ENCODE results near the gene C19orf53. TPM values are rescaled to one million over a fixed set of nuclear protein-coding genes. Genes with fewer than 3 reads are reported as not detected.

C19orf53 gene
- polyA plus RNA-seq (ENCODE audit: low read depth in 6 of 6) = 100 to 1,000 TPM; 152 to 189 (median 170) TPM

- peaks cover 0 to 7% of the 10 kb centered on the region in 2 donors for H3K36me3 Mint-ChIP-seq
- ATAC-seq (ENCODE audit: low read depth in 2 of 2) = peak; percentile 99 to 100
- peak within 1 kb of the TSS; percentile 88 to 100 (median 99) for H3K4me3 Mint-ChIP-seq
- H3K9me3 Mint-ChIP-seq = no peaks in the 10 kb centered on the region
- peaks cover 26 to 34% (median 30%) of the 10 kb centered on the region in 3 donors for H3K4me1 Mint-ChIP-seq
- peak; percentile 84 for DNase-seq
- no peaks in the 10 kb centered on the region for H3K27me3 Mint-ChIP-seq
- peak within 1 kb of the TSS; percentile 92 to 99 (median 98) for H3K27ac Mint-ChIP-seq
Measured at GRCh38 chr19:13774217-13775191, at the start of gene C19orf53. TSS of gene C19orf53 (plus strand) at chr19:13774456. CDS start at chr19:13774478, 22 bp downstream.

- H3K27ac Mint-ChIP-seq = no peak overlapping the region
- peaks cover 0 to 1% (median 0%) of the 10 kb centered on the region in 7 donors for H3K9me3 Mint-ChIP-seq
- H3K27me3 Mint-ChIP-seq = peaks cover 7 to 13% (median 10%) of the 10 kb centered on the region in 3 donors
- no peak for DNase-seq
- no peak overlapping the region for H3K4me3 Mint-ChIP-seq
- ATAC-seq (ENCODE audit: low read depth in 2 of 2) = no peak
- H3K4me1 Mint-ChIP-seq = peaks cover 8 to 16% (median 9%) of the 10 kb centered on the region in 3 donors
- H3K36me3 Mint-ChIP-seq = no peaks in the 10 kb centered on the region
Measured at GRCh38 chr19:13726323-13726722, 47.9 kb upstream of the C19orf53 start.

- H3K27me3 Mint-ChIP-seq = peaks cover 5 to 13% (median 10%) of the 10 kb centered on the region in 3 donors
- H3K4me1 Mint-ChIP-seq = peaks cover 10 to 26% (median 13%) of the 10 kb centered on the region in 3 donors
- DNase-seq = no peak
- ATAC-seq (ENCODE audit: low read depth in 2 of 2) = no peak
- H3K36me3 Mint-ChIP-seq = no peaks in the 10 kb centered on the region
- no peak overlapping the region for H3K4me3 Mint-ChIP-seq
- no peak overlapping the region for H3K27ac Mint-ChIP-seq
- peaks cover 0 to 1% (median 0%) of the 10 kb centered on the region in 7 donors for H3K9me3 Mint-ChIP-seq
Measured at GRCh38 chr19:13727798-13728197, 46.5 kb upstream of the C19orf53 start.

- H3K4me1 Mint-ChIP-seq = peaks cover 10 to 28% (median 13%) of the 10 kb centered on the region in 3 donors
- H3K4me3 Mint-ChIP-seq = peak overlapping the region in 4 of 8 donors; percentile 18 to 42 (median 30)
- H3K36me3 Mint-ChIP-seq = no peaks in the 10 kb centered on the region
- H3K27ac Mint-ChIP-seq = peak overlapping the region in 1 of 6 donors; percentile 2
- peaks cover 2 to 4% (median 3%) of the 10 kb centered on the region in 3 donors for H3K27me3 Mint-ChIP-seq
- H3K9me3 Mint-ChIP-seq = peaks cover 0 to under 1% (median 0%) of the 10 kb centered on the region in 7 donors
- DNase-seq = no peak
- ATAC-seq (ENCODE audit: low read depth in 2 of 2) = no peak
Measured at GRCh38 chr19:13729859-13730258, 44.4 kb upstream of the C19orf53 start.

GRCh38 chr19:13731147-13731964, 42.9 kb upstream of the C19orf53 start:
- DNase-seq (peak; percentile 94), ATAC-seq (ENCODE audit: low read depth in 2 of 2) (peak; percentile 100)
- no peaks in the 10 kb centered on the region for H3K36me3 Mint-ChIP-seq
- no peaks in the 10 kb centered on the region for H3K9me3 Mint-ChIP-seq
- H3K27ac Mint-ChIP-seq = peak overlapping the region; percentile 37 to 97 (median 89)
- peaks cover 10 to 28% (median 13%) of the 10 kb centered on the region in 3 donors for H3K4me1 Mint-ChIP-seq
- H3K27me3 Mint-ChIP-seq = no peaks in the 10 kb centered on the region
- H3K4me3 Mint-ChIP-seq = peak overlapping the region; percentile 83 to 97 (median 92)

- no peaks in the 10 kb centered on the region for H3K36me3 Mint-ChIP-seq
- no peak for DNase-seq
- H3K27ac Mint-ChIP-seq = peak overlapping the region in 1 of 6 donors; percentile 89
- peaks cover 10 to 28% (median 13%) of the 10 kb centered on the region in 3 donors for H3K4me1 Mint-ChIP-seq
- no peaks in the 10 kb centered on the region for H3K27me3 Mint-ChIP-seq
- peak overlapping the region in 7 of 8 donors; percentile 83 to 97 (median 92) for H3K4me3 Mint-ChIP-seq
- no peaks in the 10 kb centered on the region for H3K9me3 Mint-ChIP-seq
- ATAC-seq (ENCODE audit: low read depth in 2 of 2) = no peak
Measured at GRCh38 chr19:13732337-13732736, 41.9 kb upstream of the C19orf53 start.

GRCh38 chr19:13734751-13735150, 39.5 kb upstream of the C19orf53 start:
- Mint-ChIP-seq H3K4me1 (peaks cover 8 to 25% (median 13%) of the 10 kb centered on the region in 3 donors), H3K27me3 (no peaks in the 10 kb centered on the region), H3K9me3 (no peaks in the 10 kb centered on the region), H3K4me3 (no peak overlapping the region), H3K36me3 (no peaks in the 10 kb centered on the region), H3K27ac (peak overlapping the region in 1 of 6 donors; percentile 87)
- ATAC-seq (ENCODE audit: low read depth in 2 of 2) (no peak), DNase-seq (no peak)

GRCh38 chr19:13738073-13738472, 36.2 kb upstream of the C19orf53 start:
- H3K4me1 Mint-ChIP-seq = peaks cover 0 to under 1% (median 0%) of the 10 kb centered on the region in 3 donors
- no peaks in the 10 kb centered on the region for H3K27me3 Mint-ChIP-seq
- H3K27ac Mint-ChIP-seq = no peak overlapping the region
- DNase-seq = no peak
- H3K36me3 Mint-ChIP-seq = peaks cover 0 to 3% of the 10 kb centered on the region in 2 donors
- no peaks in the 10 kb centered on the region for H3K9me3 Mint-ChIP-seq
- no peak overlapping the region for H3K4me3 Mint-ChIP-seq
- no peak for ATAC-seq (ENCODE audit: low read depth in 2 of 2)

GRCh38 chr19:13741893-13742292, 32.4 kb upstream of the C19orf53 start:
- H3K27ac Mint-ChIP-seq = peak overlapping the region in 1 of 6 donors; percentile 93
- no peaks in the 10 kb centered on the region for H3K27me3 Mint-ChIP-seq
- H3K9me3 Mint-ChIP-seq = no peaks in the 10 kb centered on the region
- H3K36me3 Mint-ChIP-seq = peaks cover 0 to 3% of the 10 kb centered on the region in 2 donors
- no peak for ATAC-seq (ENCODE audit: low read depth in 2 of 2)
- H3K4me1 Mint-ChIP-seq = peaks cover 0 to 7% (median 0%) of the 10 kb centered on the region in 3 donors
- DNase-seq = no peak
- H3K4me3 Mint-ChIP-seq = no peak overlapping the region

GRCh38 chr19:13742756-13743155, 31.5 kb upstream of the C19orf53 start:
- DNase-seq = no peak
- H3K27ac Mint-ChIP-seq = peak overlapping the region in 1 of 6 donors; percentile 56
- H3K4me1 Mint-ChIP-seq = peaks cover 0 to 13% (median 0%) of the 10 kb centered on the region in 3 donors
- no peak for ATAC-seq (ENCODE audit: low read depth in 2 of 2)
- H3K9me3 Mint-ChIP-seq = no peaks in the 10 kb centered on the region
- H3K4me3 Mint-ChIP-seq = peak overlapping the region in 2 of 8 donors; percentile 1 to 10
- H3K36me3 Mint-ChIP-seq = peaks cover 0 to 3% of the 10 kb centered on the region in 2 donors
- H3K27me3 Mint-ChIP-seq = no peaks in the 10 kb centered on the region

GRCh38 chr19:13744174-13744573, 30.1 kb upstream of the C19orf53 start:
- DNase-seq (no peak), ATAC-seq (ENCODE audit: low read depth in 2 of 2) (no peak)
- Mint-ChIP-seq H3K4me1 (peaks cover 9 to 24% (median 12%) of the 10 kb centered on the region in 3 donors), H3K9me3 (no peaks in the 10 kb centered on the region), H3K36me3 (peaks cover 0 to 3% of the 10 kb centered on the region in 2 donors), H3K27ac (peak overlapping the region in 1 of 6 donors; percentile 16), H3K4me3 (no peak overlapping the region), H3K27me3 (no peaks in the 10 kb centered on the region)

- DNase-seq (no peak), ATAC-seq (ENCODE audit: low read depth in 2 of 2) (no peak)
- Mint-ChIP-seq H3K27me3 (no peaks in the 10 kb centered on the region), H3K4me3 (peak overlapping the region; percentile 83 to 93 (median 91)), H3K27ac (peak overlapping the region in 5 of 6 donors; percentile 39 to 97 (median 91)), H3K4me1 (peaks cover 15 to 36% (median 27%) of the 10 kb centered on the region in 3 donors), H3K36me3 (no peaks in the 10 kb centered on the region), H3K9me3 (no peaks in the 10 kb centered on the region)
Measured at GRCh38 chr19:13747098-13747453, 27.2 kb upstream of the C19orf53 start.

Data from naive B cell (primary cell).